GM12878 (cell line): ENCODE measurements around the gene U2AF2. TPM values are rescaled to one million over a fixed set of nuclear protein-coding genes. Genes with fewer than 3 reads are reported as not detected.

Source experiments
- ATAC-seq: fragments of 200-7000 bp; cut with Tn5 transposase; 3 replicates; pipeline ENCODE4 v1.9.1; 2020; ENCODE audit warnings: mild to moderate bottlenecking, moderate library complexity
- BruUV-seq: library from RNA; stranded (reverse); fragments of 400-500 nt; replicated peaks from 2 replicates; lab custom pipeline; 2021; lab: Mats Ljungman, UMichigan
- CTCF ChIA-PET: fragments of 300-600 bp; sonication (Branson Sonifier 250); formaldehyde crosslinking; extraction: SDS; loops from one replicate; lab custom pipeline; 2021; ENCODE audit warnings: inconsistent platforms; lab: Yijun Ruan, JAX
- POLR2A ChIA-PET: fragments of 350-600 bp; formaldehyde crosslinking; extraction: SDS; loops from one replicate; lab custom pipeline; 2021; ENCODE audit warnings: inconsistent platforms; lab: Charles Lee
- RAD21 ChIA-PET: fragments of 300-600 bp; sonication (Branson Sonifier 250); formaldehyde crosslinking; loops from one replicate; lab custom pipeline; 2023; ENCODE audit warnings: antibody characterized with exemption; ENCODE audit not compliant: unreplicated experiment; lab: Charles Lee
- SMC1A ChIA-PET: fragments of 300-600 bp; sonication (Branson Sonifier 250); formaldehyde crosslinking; loops from one replicate; lab custom pipeline; 2023; ENCODE audit not compliant: unreplicated experiment, uncharacterized antibody; lab: Charles Lee
- DNase-seq: peaks from one replicate; pipeline ENCODE4 v3.0.0-alpha.2; 2011; ENCODE audit warnings: low read depth, low spot score
- FAIRE-seq: peaks from 3 replicates; lab custom pipeline; 2011; peaks lifted over from hg19 to GRCh38; lab: Jason Lieb, UNC
- H2AFZ ChIP-seq: 2 replicates; pipeline ENCODE4 v1.6.0; 2011; ENCODE audit warnings: low read depth, low read length, control low read depth; ENCODE audit not compliant: control insufficient read depth
- H3K27ac ChIP-seq: 2 replicates; pipeline ENCODE4 v1.5.1; 2011; ENCODE audit warnings: control low read depth; ENCODE audit not compliant: control insufficient read depth, insufficient read depth
- H3K27me3 ChIP-seq, 2 experiments: replicated peaks in 1 of 2; 2 replicates each; pipeline versions ENCODE4 v1.6.0 to v1.6.1; 2011; ENCODE audit warnings: low read length in 1 of 2; ENCODE audit not compliant: control insufficient read depth in 2 of 2, insufficient read depth in 2 of 2
- H3K36me3 ChIP-seq, 2 experiments: 2 replicates each; pipeline ENCODE4 v1.5.1; 2011; ENCODE audit warnings: low read length in 1 of 2; ENCODE audit not compliant: control insufficient read depth in 2 of 2, insufficient read depth in 2 of 2
- H3K4me1 ChIP-seq: 2 replicates; pipeline ENCODE4 v1.6.1; 2011; ENCODE audit warnings: mild to moderate bottlenecking, low read length, moderate library complexity, mixed read lengths; ENCODE audit not compliant: control insufficient read depth, insufficient read depth
- H3K4me2 ChIP-seq: 2 replicates; pipeline ENCODE4 v1.6.0; 2011; ENCODE audit warnings: control low read depth; ENCODE audit not compliant: control insufficient read depth, insufficient read depth
- H3K4me3 ChIP-seq: fragments of 200-600 bp; sonication (generic); 2 replicates; pipeline ENCODE4 v1.5.1; 2016
- H3K79me2 ChIP-seq: 2 replicates; pipeline ENCODE4 v1.6.0; 2011; ENCODE audit warnings: low read length; ENCODE audit not compliant: control insufficient read depth, insufficient read depth
- H3K9ac ChIP-seq: 2 replicates; pipeline ENCODE4 v1.8.0; 2011; ENCODE audit warnings: low read length, control low read depth, mixed read lengths; ENCODE audit not compliant: control insufficient read depth, insufficient read depth
- H3K9me3 ChIP-seq: replicated peaks from 3 replicates; pipeline ENCODE4 v1.5.1; 2011; ENCODE audit warnings: mild to moderate bottlenecking, low read length; ENCODE audit not compliant: control insufficient read depth, insufficient read depth
- H4K20me1 ChIP-seq: 2 replicates; pipeline ENCODE4 v1.6.0; 2011; ENCODE audit not compliant: control insufficient read depth, insufficient read depth
- BRCA1 ChIP-seq: IDR thresholded peaks from 2 replicates; pipeline ENCODE4 v1.6.1; 2011; ENCODE audit warnings: low read depth, low read length, improper control_type of control experiment
- CBX3 ChIP-seq: fragments of 200-600 bp; sonication (generic); IDR thresholded peaks from 2 replicates; pipeline ENCODE4 v1.6.1; 2016; ENCODE audit warnings: low read depth, borderline replicate concordance
- HDAC6 ChIP-seq: fragments of 200-600 bp; sonication (generic); IDR thresholded peaks from one replicate; pipeline ENCODE4 v1.8.0; 2017; ENCODE audit warnings: antibody characterized with exemption; ENCODE audit not compliant: unreplicated experiment
- IKZF2 ChIP-seq, 2 experiments: fragments of 450-650 bp; IDR thresholded peaks; 2 replicates each; pipeline ENCODE4 v1.6.1; 2017; ENCODE audit warnings: mild to moderate bottlenecking in 2 of 2, moderate library complexity in 2 of 2
- KLF5 ChIP-seq: fragments of 450-650 bp; IDR thresholded peaks from 2 replicates; pipeline ENCODE4 v1.6.1; 2014; ENCODE audit warnings: mild to moderate bottlenecking; ENCODE audit not compliant: partially characterized antibody
- MEF2A ChIP-seq: IDR thresholded peaks from 2 replicates; pipeline ENCODE4 v1.6.1; 2011; ENCODE audit warnings: low read depth, mild to moderate bottlenecking, low read length, moderate library complexity; ENCODE audit not compliant: insufficient read depth
- PAX8 ChIP-seq: fragments of 450-650 bp; IDR thresholded peaks from 2 replicates; pipeline ENCODE4 v1.6.1; 2017; ENCODE audit warnings: mild to moderate bottlenecking, moderate library complexity
- POU2F2 ChIP-seq: IDR thresholded peaks from 3 replicates; pipeline ENCODE4 v1.6.1; 2011; ENCODE audit warnings: low read depth, mild to moderate bottlenecking, low read length, borderline replicate concordance
- SIN3A ChIP-seq: IDR thresholded peaks from 2 replicates; pipeline ENCODE4 v1.6.1; 2012; ENCODE audit warnings: low read depth, low read length, improper control_type of control experiment
- TCF3 ChIP-seq: IDR thresholded peaks from 2 replicates; pipeline ENCODE4 v1.6.1; 2012; ENCODE audit warnings: low read depth, mild to moderate bottlenecking, low read length, borderline replicate concordance; ENCODE audit not compliant: insufficient read depth
- TCF7 ChIP-seq: IDR thresholded peaks from 2 replicates; pipeline ENCODE4 v1.6.1; 2014; ENCODE audit warnings: antibody characterized with exemption, borderline replicate concordance
- YBX1 ChIP-seq: fragments of 450-650 bp; IDR thresholded peaks from 2 replicates; pipeline ENCODE4 v1.6.1; 2016; ENCODE audit warnings: antibody characterized with exemption
- ZZZ3 ChIP-seq: IDR thresholded peaks from 2 replicates; pipeline ENCODE4 v1.6.1; 2011; ENCODE audit warnings: low read depth; ENCODE audit not compliant: control insufficient read depth, insufficient read length
- WGBS: methylation state at CpG from one replicate; pipeline ENCODE4 v1.1.6; 2016; ENCODE audit warnings: low lambda C conversion rate; ENCODE audit not compliant: insufficient replicate concordance, insufficient coverage; ENCODE audit errors: missing lambda C conversion rate; 5-methylcytosine and 5-hydroxymethylcytosine counted together
- in situ Hi-C: fragments of 300-500 bp; cut with MboI; formaldehyde crosslinking; loops from 9 replicates; pipeline ENCODE4 v1.14.3; 2018; ENCODE audit warnings: mixed read lengths
- intact Hi-C: fragments of 100-400 bp; cut with micrococcal nuclease; formaldehyde crosslinking; loops from one replicate; pipeline ENCODE4 v1.14.2; 2022; ENCODE audit not compliant: unreplicated experiment
- polyA plus RNA-seq, 11 experiments: library from polyadenylated mRNA; depleted of rRNA in 4 of 11; unstranded in 6 of 11; stranded (reverse) in 5 of 11; fragments of >200 nt; fragmentation: Nextera tagmentation in 4 of 11; fragmentation: Illumina TruSeq in 1 of 11; extraction: Ambion mirVana in 4 of 11; extraction: Trizol in 1 of 11; gene quantifications; 1 replicate in 1 of 11; 2 replicates in 10 of 11; pipeline versions ENCODE4 v1.2.1 to v1.2.3, GENCODE V29; 2011 to 2016; ENCODE audit warnings: inconsistent platforms in 2 of 11, missing spikeins in 2 of 11, low read depth in 1 of 11
- total RNA-seq, 4 experiments: library from RNA; depleted of rRNA in 3 of 4; stranded (reverse); fragments of >200 nt in 3 of 4; fragmentation: Illumina TruSeq in 1 of 4; extraction: Trizol in 1 of 4; gene quantifications; 2 replicates each; pipeline versions ENCODE4 v1.2.1 to v1.2.3, GENCODE V29; 2013 to 2021
- TF ChIP-seq, protein P1 (sequence below): IDR thresholded peaks from 2 replicates; pipeline ENCODE4 v1.6.1; 2012; ENCODE audit warnings: low read length, inconsistent platforms
- TF ChIP-seq, protein P2 (sequence below): IDR thresholded peaks from 2 replicates; pipeline ENCODE4 v1.6.1; 2011; ENCODE audit warnings: mild to moderate bottlenecking, low read depth, low read length, moderate library complexity; ENCODE audit not compliant: insufficient replicate concordance
- TF ChIP-seq, protein P3 (sequence below): fragments of 450-650 bp; formaldehyde crosslinking; IDR thresholded peaks from 2 replicates; pipeline ENCODE4 v1.4.0; 2022; ENCODE audit warnings: mild to moderate bottlenecking, moderate library complexity

U2AF2 gene
- total and polyA plus RNA-seq, 10 of the 15 experiments (the other 5 are each of a cell fraction or from before 2014, with no cell fraction given), result 3.0 to 338 (median 130) TPM

DNA sequence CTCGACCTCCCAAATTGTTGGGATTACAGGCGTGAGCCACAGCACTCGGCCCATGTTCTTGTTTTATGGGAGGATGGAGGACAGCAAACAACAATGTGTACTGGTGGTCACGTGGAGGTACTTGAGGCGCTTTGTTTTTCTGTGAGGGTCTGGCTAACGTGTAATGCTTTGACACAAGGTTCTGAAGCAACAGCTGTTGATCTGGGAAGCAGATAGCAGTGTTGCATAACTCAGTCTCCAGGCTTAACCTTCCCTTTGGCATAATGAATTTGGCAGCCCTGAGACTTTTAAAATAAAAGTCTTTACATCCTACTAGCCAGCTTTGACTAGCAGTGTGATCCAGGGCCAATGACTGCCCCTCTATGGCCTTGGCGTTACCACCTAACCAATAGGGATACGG lies 21.0 kb upstream of the U2AF2 start (continued):
- TF ChIP-seq IKZF2 (IDR thresholded peaks at IDR 0.05) (no peak), YBX1 (no peak), HDAC6 (no peak), SIN3A (no peak), TCF3 (no peak), TCF7 (no peak), PAX8 (no peak)
- TF ChIP-seq, protein P1, sequence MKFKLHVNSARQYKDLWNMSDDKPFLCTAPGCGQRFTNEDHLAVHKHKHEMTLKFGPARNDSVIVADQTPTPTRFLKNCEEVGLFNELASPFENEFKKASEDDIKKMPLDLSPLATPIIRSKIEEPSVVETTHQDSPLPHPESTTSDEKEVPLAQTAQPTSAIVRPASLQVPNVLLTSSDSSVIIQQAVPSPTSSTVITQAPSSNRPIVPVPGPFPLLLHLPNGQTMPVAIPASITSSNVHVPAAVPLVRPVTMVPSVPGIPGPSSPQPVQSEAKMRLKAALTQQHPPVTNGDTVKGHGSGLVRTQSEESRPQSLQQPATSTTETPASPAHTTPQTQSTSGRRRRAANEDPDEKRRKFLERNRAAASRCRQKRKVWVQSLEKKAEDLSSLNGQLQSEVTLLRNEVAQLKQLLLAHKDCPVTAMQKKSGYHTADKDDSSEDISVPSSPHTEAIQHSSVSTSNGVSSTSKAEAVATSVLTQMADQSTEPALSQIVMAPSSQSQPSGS, result no peak

DNA sequence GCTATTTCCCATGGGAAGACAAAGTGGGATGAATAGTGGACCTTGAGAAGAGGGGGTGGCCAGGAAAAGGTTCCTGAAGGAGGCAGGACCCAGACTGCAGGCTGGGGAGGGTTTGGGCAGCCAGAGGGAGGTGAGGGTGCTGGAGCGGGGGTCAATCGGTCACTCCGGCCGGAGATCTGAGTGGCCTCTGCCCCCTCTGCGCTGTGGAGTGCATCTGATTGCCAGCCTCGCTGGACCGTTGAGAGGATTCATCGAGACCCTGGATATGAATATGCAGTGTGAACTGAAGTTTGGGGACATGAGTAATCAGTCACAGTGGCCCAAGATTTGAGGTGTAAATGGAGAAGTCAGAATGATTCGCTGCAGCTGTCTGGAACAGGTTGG lies 19.5 kb upstream of the U2AF2 start:
- no peak overlapping the region; the same call in 1 of the 2 replicates for H2AFZ ChIP-seq
- H3K4me2 ChIP-seq, result peak overlapping the region; percentile 91
- peaks cover 36% of the 10 kb centered on the region for H3K4me1 ChIP-seq
- ATAC-seq (no peak), FAIRE-seq (no peak), DNase-seq (no peak)
- no peaks in the 10 kb centered on the region for H3K36me3 ChIP-seq
- 1% methylated on average over 9 of the region's 9 CpGs for WGBS
- ChIA-PET SMC1A (interaction anchor here (2.3 to 3.5 kb wide), 4 partner anchors 12 to 19 kb away, joined by 10 to 28 read pairs (median 18); partner anchors contain the start of genes CCDC106 and U2AF2), CTCF (interaction anchor here (0.7 to 7.7 kb wide), 5 partner anchors 12 to 131 kb away, joined by 3 to 65 read pairs (median 16); partner anchors contain the start of genes CCDC106 and ZNF865), RAD21 (interaction anchor here (4.6 to 4.9 kb wide), 2 partner anchors 13 to 19 kb away, joined by 34 to 36 read pairs; partner anchors contain the start of genes CCDC106 and U2AF2), POLR2A (interaction anchor here (0.6 to 4.5 kb wide), 3 partner anchors 8 to 19 kb away, joined by 3 to 28 read pairs (median 12); partner anchors contain the start of genes CCDC106 and U2AF2)
- H4K20me1 ChIP-seq, result no peaks in the 10 kb centered on the region
- peak overlapping the region; percentile 99 for H3K27ac ChIP-seq
- intact Hi-C loops, result loop anchor here (10.0 kb wide), 1 partner anchor 439 kb away; no protein-coding TSS in a partner anchor
- in situ Hi-C loops, result no loop called here
- H3K9me3 ChIP-seq, result no peaks in the 10 kb centered on the region
- H3K27me3 ChIP-seq, result no peaks in the 10 kb centered on the region
- no TSS peak for BruUV-seq
- peaks cover 43% of the 10 kb centered on the region for H3K79me2 ChIP-seq
- H3K9ac ChIP-seq, result peak overlapping the region; percentile 100
- H3K4me3 ChIP-seq, result peak overlapping the region; percentile 92
- TF ChIP-seq BRCA1 (no peak), CBX3 (no peak), KLF5 (no peak), MEF2A (no peak), POU2F2 (peak; percentile 9; the same call in 1 of the 3 replicates), ZZZ3 (no peak)
- TF ChIP-seq, protein P2, sequence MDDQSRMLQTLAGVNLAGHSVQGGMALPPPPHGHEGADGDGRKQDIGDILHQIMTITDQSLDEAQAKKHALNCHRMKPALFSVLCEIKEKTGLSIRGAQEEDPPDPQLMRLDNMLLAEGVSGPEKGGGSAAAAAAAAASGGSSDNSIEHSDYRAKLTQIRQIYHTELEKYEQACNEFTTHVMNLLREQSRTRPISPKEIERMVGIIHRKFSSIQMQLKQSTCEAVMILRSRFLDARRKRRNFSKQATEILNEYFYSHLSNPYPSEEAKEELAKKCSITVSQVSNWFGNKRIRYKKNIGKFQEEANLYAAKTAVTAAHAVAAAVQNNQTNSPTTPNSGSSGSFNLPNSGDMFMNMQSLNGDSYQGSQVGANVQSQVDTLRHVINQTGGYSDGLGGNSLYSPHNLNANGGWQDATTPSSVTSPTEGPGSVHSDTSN, result no peak
- TF ChIP-seq, protein P3, sequence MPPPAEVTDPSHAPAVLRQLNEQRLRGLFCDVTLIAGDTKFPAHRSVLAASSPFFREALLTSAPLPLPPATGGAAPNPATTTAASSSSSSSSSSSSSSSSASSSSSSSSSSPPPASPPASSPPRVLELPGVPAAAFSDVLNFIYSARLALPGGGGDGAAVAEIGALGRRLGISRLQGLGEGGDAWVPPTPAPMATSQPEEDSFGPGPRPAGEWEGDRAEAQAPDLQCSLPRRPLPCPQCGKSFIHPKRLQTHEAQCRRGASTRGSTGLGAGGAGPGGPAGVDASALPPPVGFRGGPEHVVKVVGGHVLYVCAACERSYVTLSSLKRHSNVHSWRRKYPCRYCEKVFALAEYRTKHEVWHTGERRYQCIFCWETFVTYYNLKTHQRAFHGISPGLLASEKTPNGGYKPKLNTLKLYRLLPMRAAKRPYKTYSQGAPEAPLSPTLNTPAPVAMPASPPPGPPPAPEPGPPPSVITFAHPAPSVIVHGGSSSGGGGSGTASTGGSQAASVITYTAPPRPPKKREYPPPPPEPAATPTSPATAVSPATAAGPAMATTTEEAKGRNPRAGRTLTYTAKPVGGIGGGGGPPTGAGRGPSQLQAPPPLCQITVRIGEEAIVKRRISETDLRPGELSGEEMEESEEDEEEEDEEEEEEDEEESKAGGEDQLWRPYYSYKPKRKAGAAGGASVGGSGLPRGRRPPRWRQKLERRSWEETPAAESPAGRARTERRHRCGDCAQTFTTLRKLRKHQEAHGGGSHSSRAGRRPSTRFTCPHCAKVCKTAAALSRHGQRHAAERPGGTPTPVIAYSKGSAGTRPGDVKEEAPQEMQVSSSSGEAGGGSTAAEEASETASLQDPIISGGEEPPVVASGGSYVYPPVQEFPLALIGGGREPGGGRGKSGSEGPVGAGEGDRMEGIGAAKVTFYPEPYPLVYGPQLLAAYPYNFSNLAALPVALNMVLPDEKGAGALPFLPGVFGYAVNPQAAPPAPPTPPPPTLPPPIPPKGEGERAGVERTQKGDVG (CRISPR knock-in tag), result 0 out of 2 replicates have a peak, but pooled peaks have one; percentile 26
